NCI-H774 (cell line): ENCODE results near the gene AFAP1.
A peak's percentile ranks its signal among the peaks of the same experiment; 100 is the strongest.

Experiments used
- DNase-seq: peaks from one replicate; lab custom pipeline; 2025; lab: John Stamatoyannopoulos, UW

The AFAP1 gene

GRCh38 chr4:7892212-7893019 is 47.2 kb downstream of the AFAP1 start:
- DNase-seq = no peak

- peak; percentile 27 for DNase-seq
Measured at GRCh38 chr4:7890635-7891393, 48.8 kb downstream of the AFAP1 start.

GRCh38 chr4:7887436-7887835 is 52.2 kb downstream of the AFAP1 start:
- DNase-seq = no peak

- no peak for DNase-seq
Measured at GRCh38 chr4:7886007-7886973, 53.4 kb downstream of the AFAP1 start.

- no peak for DNase-seq
Measured at GRCh38 chr4:7885216-7886006, 54.2 kb downstream of the AFAP1 start.

- DNase-seq = no peak
Measured at GRCh38 chr4:7880683-7881082, 59.0 kb downstream of the AFAP1 start.

- DNase-seq = no peak
Measured at GRCh38 chr4:7879127-7879526, 60.5 kb downstream of the AFAP1 start.

- no peak for DNase-seq
Measured at GRCh38 chr4:7878323-7878722, 61.3 kb downstream of the AFAP1 start.

- no peak for DNase-seq
Measured at GRCh38 chr4:7877176-7877575, 62.5 kb downstream of the AFAP1 start.

GRCh38 chr4:7876201-7876875 is 63.3 kb downstream of the AFAP1 start:
- no peak for DNase-seq

GRCh38 chr4:7874838-7875237 is 64.8 kb downstream of the AFAP1 start:
- DNase-seq = no peak

GRCh38 chr4:7873881-7874280 is 65.8 kb downstream of the AFAP1 start:
- no peak for DNase-seq

GRCh38 chr4:7872264-7872771 is 67.3 kb downstream of the AFAP1 start:
- no peak for DNase-seq

GRCh38 chr4:7871356-7871755 is 68.3 kb downstream of the AFAP1 start:
- DNase-seq = no peak

- DNase-seq = no peak
Measured at GRCh38 chr4:7868892-7869471, 70.7 kb downstream of the AFAP1 start.

- no peak for DNase-seq
Measured at GRCh38 chr4:7868436-7868775, 71.3 kb downstream of the AFAP1 start.

- DNase-seq = no peak
Measured at GRCh38 chr4:7867701-7868435, 71.8 kb downstream of the AFAP1 start.

GRCh38 chr4:7867191-7867590 is 72.5 kb downstream of the AFAP1 start:
- no peak for DNase-seq

- DNase-seq = no peak
Measured at GRCh38 chr4:7865533-7865932, 74.1 kb downstream of the AFAP1 start.

- no peak for DNase-seq
Measured at GRCh38 chr4:7864685-7865084, 75.0 kb downstream of the AFAP1 start.
